Right kidney (tissue), 1 donor: ENCODE results near the gene MARCHF9.

Experiments used
- DNase-seq: peaks from one replicate; pipeline ENCODE4 v3.0.0-alpha.2; 2016

MARCHF9 gene

DNA sequence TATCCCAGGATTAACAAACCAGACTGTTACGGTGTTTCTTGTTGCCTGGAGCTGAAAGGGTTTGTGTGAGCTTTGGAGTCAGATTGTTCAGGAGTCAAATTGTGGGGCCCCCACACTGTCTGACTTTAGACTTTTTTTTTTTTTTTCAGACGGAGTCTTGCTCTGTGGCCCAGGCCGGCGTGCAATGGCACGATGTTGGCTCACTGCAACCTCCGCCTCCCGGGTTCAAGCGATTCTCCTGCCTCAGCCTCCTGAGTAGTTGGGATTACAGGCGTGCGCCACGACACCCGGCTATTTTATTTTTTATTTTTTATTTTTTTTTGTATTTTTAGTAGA is 28.5 kb downstream of the MARCHF9 start:
- no peak for DNase-seq

GRCh38 chr12:57783861-57784260 is 29.0 kb downstream of the MARCHF9 start:
- no peak for DNase-seq

DNA sequence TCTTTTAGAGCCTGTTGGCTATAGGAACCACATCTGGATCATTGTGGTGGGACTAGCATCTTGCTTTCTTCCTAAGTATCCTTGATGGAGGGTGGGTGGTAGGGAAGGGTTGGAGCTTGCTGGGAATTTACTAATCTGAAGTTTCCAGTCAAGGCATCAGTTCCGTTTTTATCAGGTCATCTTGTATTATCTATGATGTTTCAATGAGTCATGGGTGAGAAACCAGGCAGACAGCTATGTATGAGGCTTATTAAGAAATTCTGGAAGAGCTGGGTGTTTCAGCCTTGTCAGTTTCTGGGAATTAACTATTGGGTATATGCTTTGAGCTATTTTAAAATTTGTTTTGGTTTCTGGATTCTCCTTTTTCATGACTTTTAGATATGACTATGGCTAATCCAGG is 39.0 kb downstream of the MARCHF9 start:
- DNase-seq, result no peak

GRCh38 chr12:57795354-57795753 is 40.5 kb downstream of the MARCHF9 start:
- no peak for DNase-seq

DNA sequence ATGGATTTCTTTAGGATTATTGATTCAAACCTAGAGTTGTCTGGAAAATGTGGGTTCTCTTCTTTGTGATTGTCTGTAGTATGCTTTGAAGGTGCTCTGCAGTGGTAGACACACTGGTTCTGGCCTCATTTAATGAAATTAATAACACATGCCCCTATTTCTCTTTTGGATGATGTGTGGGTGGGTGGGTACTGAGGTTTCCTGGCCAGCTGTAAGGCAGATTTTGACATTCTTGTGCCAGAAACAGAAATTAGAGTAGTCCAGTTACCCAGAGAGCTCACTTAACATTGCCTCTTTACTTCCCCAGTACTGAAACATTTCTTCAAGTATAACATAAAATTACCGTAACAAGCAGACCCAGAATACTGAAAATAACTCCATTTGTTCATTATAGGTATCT is 42.1 kb downstream of the MARCHF9 start:
- DNase-seq, result no peak

DNA sequence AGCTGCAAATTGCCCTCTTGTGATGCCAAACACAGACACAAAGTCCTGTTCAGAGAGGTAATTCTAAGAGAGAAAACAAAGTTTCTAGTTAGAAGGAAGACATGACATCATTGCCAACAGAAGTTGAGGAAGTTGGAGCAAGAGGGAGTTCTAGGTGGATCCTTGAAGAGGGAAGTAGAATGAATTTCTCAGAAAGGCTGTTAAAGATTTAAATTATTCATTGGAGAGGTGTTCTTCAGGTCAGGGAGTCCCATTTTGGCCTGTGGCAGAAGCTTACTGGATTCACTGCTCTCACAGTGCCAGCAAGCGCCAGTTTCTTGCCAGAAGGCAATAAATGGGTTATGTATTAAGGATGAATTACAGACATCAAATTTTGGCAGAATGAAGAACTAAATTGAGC is 43.0 kb downstream of the MARCHF9 start:
- no peak for DNase-seq

- DNase-seq, result no peak
Observed at GRCh38 chr12:57800965-57801364, 46.1 kb downstream of the MARCHF9 start.

DNA sequence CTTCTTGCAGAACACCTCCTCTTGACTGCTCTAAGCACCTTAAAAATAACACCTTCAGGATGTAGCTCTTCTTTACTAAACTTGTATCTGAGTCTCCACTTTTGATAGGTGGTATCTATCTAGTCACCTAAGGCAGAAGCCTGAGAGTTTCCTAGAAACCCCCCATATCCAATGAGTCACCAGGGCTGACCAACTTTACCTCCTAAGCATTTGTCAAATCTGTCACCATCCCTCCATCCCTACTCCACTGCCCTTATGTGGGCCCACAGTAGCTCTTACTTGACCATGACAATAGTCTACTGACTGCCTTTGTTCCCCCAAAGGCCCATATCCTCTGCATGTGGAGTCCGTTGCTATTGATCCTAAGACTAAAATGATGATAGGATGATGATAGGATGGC is 47.7 kb downstream of the MARCHF9 start:
- no peak for DNase-seq

DNA sequence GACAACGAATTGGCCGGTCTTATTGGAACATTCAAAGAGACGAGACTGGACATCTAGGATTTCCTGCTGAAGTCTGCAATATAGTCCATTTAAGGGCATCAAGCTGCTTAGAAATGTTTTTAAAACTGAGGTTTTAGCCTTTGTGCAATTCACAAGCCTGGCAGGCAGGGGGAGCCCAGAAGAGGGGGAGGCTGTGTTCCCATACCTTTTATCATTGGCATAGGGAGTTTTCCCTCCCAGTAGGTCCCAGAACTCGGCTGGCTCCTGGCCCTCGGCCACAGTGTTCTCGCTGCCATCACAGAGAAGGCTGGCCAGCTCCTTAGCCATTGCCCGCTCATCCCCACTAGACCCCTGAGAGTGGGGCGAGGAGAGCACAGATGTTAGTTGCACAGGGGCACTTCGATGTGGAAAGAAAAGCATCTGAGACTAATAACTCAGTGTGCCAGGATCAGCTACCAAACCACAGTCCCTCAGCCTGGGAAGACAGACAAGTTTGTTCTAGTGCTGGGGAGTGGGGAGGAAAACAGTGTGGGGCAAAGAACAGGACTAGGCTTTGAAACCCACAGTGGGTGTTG is 48.5 kb downstream of the MARCHF9 start:
- DNase-seq, result no peak

DNA sequence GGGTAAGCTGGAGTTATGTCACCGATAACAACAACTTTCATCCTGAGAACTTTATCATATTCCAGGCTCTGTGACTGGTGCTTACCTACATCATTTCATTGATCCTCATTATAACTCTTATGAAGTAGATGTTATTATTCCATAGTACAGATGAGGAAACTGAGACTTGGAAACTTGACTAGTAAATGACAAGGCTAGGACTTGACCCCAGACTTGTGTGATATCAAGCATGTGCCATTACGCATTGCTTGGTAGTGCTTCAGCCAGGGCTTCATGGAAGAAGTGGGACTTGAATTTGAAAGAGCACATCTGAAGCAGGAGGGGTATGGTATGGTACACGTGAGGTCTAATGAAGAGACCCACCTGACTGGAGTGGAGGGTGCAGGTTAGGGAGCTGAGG is 51.8 kb downstream of the MARCHF9 start:
- DNase-seq, result no peak

DNA sequence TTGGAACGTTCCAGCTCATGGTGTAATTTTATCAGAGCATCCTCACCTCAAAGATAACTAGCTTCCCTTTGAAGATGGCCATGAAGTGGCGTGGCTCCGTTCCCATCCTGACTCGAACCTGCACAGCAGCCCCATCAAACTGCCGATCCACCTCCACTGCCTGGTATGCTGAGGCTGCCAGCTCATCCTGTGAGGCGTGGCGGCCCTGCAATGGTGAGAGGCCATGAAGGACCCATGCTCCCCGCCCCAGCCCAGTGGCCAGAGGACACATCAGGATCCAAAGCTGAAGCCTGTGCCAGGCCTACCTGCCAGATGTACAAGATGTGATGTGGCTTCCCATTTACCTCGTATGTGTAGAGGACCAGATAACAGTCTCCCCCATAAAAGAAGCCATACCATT is 52.4 kb downstream of the MARCHF9 start:
- no peak for DNase-seq

GRCh38 chr12:57808351-57808750 is 53.4 kb downstream of the MARCHF9 start:
- no peak for DNase-seq

- DNase-seq, result no peak
Observed at GRCh38 chr12:57809425-57809824, 54.5 kb downstream of the MARCHF9 start.
